HCT116 (cell line): ENCODE results near the gene TFDP1.

ENCODE experiments used
- CTCF ChIP-seq, 3 experiments: fragments of 200-600 bp in 1 of 3; sonication (generic) in 1 of 3; IDR thresholded peaks in 2 of 3; conservative IDR thresholded peaks in 1 of 3; 2 replicates each; pipeline ENCODE4 v1.5.1; 2012 to 2017; ENCODE audit warnings: low read depth in 2 of 3, low read length in 2 of 3, antibody characterized with exemption in 1 of 3, borderline replicate concordance in 1 of 3, control low read depth in 1 of 3, mild to moderate bottlenecking in 1 of 3, mixed read lengths in 1 of 3, mixed run types in 1 of 3, moderate library complexity in 1 of 3; ENCODE audit not compliant: insufficient read depth in 1 of 3
- EZH2 ChIP-seq: fragments of 200-600 bp; sonication (generic); IDR thresholded peaks from 2 replicates; pipeline ENCODE4 v1.6.1; 2017; ENCODE audit warnings: antibody characterized with exemption, mixed run types
- MAX ChIP-seq: IDR thresholded peaks from 2 replicates; pipeline ENCODE4 v1.6.1; 2012
- POLR2A ChIP-seq: IDR thresholded peaks from 2 replicates; pipeline ENCODE4 v1.7.0; 2011; ENCODE audit warnings: borderline replicate concordance; ENCODE audit not compliant: insufficient read depth, insufficient read length; ENCODE audit errors: extremely low read depth
- POLR2AphosphoS5 ChIP-seq: IDR thresholded peaks from 2 replicates; pipeline ENCODE4 v1.6.1; 2011; ENCODE audit warnings: mild to moderate bottlenecking, low read depth, low read length, moderate library complexity
- REST ChIP-seq: IDR thresholded peaks from 2 replicates; pipeline ENCODE4 v1.6.1; 2012; ENCODE audit warnings: low read depth
- SP1 ChIP-seq: IDR thresholded peaks from 2 replicates; pipeline ENCODE4 v1.6.1; 2012; ENCODE audit warnings: low read depth
- YY1 ChIP-seq: IDR thresholded peaks from 2 replicates; pipeline ENCODE4 v1.6.1; 2011; ENCODE audit warnings: low read length, low read depth, moderate library complexity, mild to moderate bottlenecking; ENCODE audit not compliant: insufficient replicate concordance; ENCODE audit errors: extremely low read depth

GRCh38 chr13:113536461-113537110 is 48.0 kb upstream of the TFDP1 start:
- TF ChIP-seq POLR2A (no peak), REST (no peak), YY1 (no peak), CTCF (IDR thresholded peaks at IDR 0.05 in 2 of 3, conservative IDR thresholded peaks at IDR 0.05 in 1 of 3; ENCODE audit: borderline replicate concordance in 1 of 3, insufficient read depth in 1 of 3, low read depth in 2 of 3, low read length in 2 of 3) (no peak), SP1 (no peak), MAX (no peak), POLR2AphosphoS5 (no peak), EZH2 (no peak)
